Esophagus muscularis mucosa (tissue), 4 donors: ENCODE measurements around the gene BET1. TPM values are rescaled to one million over a fixed set of nuclear protein-coding genes. Genes with fewer than 3 reads are reported as not detected.

Experiments
- DNase-seq: peaks from one replicate; pipeline ENCODE4 v3.0.0-alpha.2; 2017; ENCODE audit errors: extremely low spot score
- H3K27ac ChIP-seq, 4 donors: fragments of 200-600 bp; sonication (generic); replicated peaks in 1 of 4; 1 replicate in 3 of 4; 2 replicates in 1 of 4; pipeline ENCODE4 v1.5.1; 2016 to 2019; ENCODE audit warnings: mild to moderate bottlenecking in 1 of 4
- H3K27me3 ChIP-seq, 4 donors: fragments of 200-600 bp; sonication (generic); one replicate each; pipeline versions ENCODE4 v1.5.1 to v1.6.0; 2016 to 2019
- H3K36me3 ChIP-seq, 4 donors: fragments of 200-600 bp; sonication (generic); one replicate each; pipeline ENCODE4 v1.5.1; 2016 to 2019
- H3K4me1 ChIP-seq, 4 donors: fragments of 200-600 bp; sonication (generic); one replicate each; pipeline ENCODE4 v1.5.1; 2016 to 2019
- H3K4me3 ChIP-seq, 4 donors: fragments of 200-600 bp; sonication (generic); 1 replicate in 2 of 4; 2 replicates in 2 of 4; pipeline ENCODE4 v1.5.1; 2016 to 2019; ENCODE audit warnings: mild to moderate bottlenecking in 4 of 4, moderate library complexity in 1 of 4
- H3K9me3 ChIP-seq, 4 donors: fragments of 200-600 bp; sonication (generic); 1 replicate in 3 of 4; 2 replicates in 1 of 4; pipeline ENCODE4 v1.5.1; 2016 to 2019
- EP300 ChIP-seq: sonication (generic); formaldehyde crosslinking; IDR thresholded peaks from one replicate; pipeline ENCODE4 v1.6.1; 2017; ENCODE audit warnings: antibody characterized with exemption
- POLR2A ChIP-seq: fragments of 450-650 bp; IDR thresholded peaks from one replicate; pipeline ENCODE4 v1.6.1; 2017; ENCODE audit warnings: antibody characterized with exemption, moderate library complexity, mild to moderate bottlenecking, low read depth
- POLR2AphosphoS5 ChIP-seq, 2 donors: sonication (generic); formaldehyde crosslinking; IDR thresholded peaks; one replicate each; pipeline ENCODE4 v1.6.1; 2017; ENCODE audit warnings: antibody characterized with exemption in 2 of 2
- WGBS: methylation state at CpG from one replicate; pipeline ENCODE4 v1.1.5; 2018; 5-methylcytosine and 5-hydroxymethylcytosine counted together
- intact Hi-C: fragments of 100-400 bp; cut with DNase I; formaldehyde crosslinking; loops from one replicate; pipeline ENCODE4 v1.15.1; 2023
- total RNA-seq, 4 donors: library from RNA; depleted of rRNA; stranded (reverse); fragments of >200 nt; gene quantifications; one replicate each; pipeline versions ENCODE4 v1.1.0 to v1.2.1, GENCODE V29; 2016
- TF ChIP-seq, protein P1 (sequence below), 3 experiments: fragments of 200-600 bp in 2 of 3; fragments of 450-650 bp in 1 of 3; sonication (generic) in 2 of 3; IDR thresholded peaks; one replicate each; pipeline ENCODE4 v1.5.1; 2017 to 2019; ENCODE audit warnings: antibody characterized with exemption in 3 of 3, mild to moderate bottlenecking in 2 of 3, moderate library complexity in 1 of 3

BET1 gene
- total RNA-seq, 4 donors from 2014 or later = 10.5 to 15.8 (median 12.6) TPM

DNA sequence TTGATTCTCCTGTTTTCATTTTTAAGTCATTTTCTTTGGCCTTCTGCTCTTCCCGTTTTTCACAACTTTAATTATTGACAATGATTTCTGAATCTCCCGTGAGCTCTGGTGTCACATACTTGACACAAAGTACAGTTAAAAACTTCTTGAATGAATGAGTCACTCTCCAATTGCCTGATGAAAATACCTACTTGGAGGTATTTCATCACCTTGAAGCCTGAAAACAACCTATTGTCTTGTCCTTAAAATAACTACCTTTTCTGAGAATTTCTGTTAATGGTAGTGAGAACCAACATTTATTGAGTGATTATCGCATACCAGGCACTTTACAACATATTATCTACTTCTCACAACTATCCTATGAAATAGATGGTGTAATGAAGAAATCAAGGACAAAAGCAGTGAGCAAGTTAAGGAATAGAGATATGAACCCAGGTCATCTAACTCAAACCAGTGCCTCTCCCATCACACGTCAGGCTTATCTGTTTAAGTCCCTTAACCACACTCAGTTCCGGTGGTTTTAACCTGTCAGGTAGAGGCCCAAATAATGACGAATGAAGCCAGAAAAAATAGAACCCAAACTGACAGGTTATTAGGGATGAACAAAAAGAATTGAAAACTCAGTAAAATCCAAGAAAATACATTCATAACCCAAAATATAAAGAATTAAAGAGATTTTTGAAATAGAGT lies 11.6 kb downstream of the BET1 start:
- intact Hi-C loops = no loop called here
- Histone ChIP-seq H3K27me3 (no peaks in the 10 kb centered on the region), H3K4me3 (no peak overlapping the region), H3K36me3 (peaks cover 0 to 51% (median 20%) of the 10 kb centered on the region in 4 donors), H3K27ac (no peak overlapping the region), H3K9me3 (no peaks in the 10 kb centered on the region), H3K4me1 (no peaks in the 10 kb centered on the region)
- 91% methylated on average over 6 of the region's 6 CpGs for WGBS
- no peak for DNase-seq
- no peak for TF ChIP-seq EP300
- no peak for TF ChIP-seq POLR2AphosphoS5 (IDR thresholded peaks at IDR 0.05)
- TF ChIP-seq POLR2A = no peak
- TF ChIP-seq, protein P1, sequence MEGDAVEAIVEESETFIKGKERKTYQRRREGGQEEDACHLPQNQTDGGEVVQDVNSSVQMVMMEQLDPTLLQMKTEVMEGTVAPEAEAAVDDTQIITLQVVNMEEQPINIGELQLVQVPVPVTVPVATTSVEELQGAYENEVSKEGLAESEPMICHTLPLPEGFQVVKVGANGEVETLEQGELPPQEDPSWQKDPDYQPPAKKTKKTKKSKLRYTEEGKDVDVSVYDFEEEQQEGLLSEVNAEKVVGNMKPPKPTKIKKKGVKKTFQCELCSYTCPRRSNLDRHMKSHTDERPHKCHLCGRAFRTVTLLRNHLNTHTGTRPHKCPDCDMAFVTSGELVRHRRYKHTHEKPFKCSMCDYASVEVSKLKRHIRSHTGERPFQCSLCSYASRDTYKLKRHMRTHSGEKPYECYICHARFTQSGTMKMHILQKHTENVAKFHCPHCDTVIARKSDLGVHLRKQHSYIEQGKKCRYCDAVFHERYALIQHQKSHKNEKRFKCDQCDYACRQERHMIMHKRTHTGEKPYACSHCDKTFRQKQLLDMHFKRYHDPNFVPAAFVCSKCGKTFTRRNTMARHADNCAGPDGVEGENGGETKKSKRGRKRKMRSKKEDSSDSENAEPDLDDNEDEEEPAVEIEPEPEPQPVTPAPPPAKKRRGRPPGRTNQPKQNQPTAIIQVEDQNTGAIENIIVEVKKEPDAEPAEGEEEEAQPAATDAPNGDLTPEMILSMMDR (IDR thresholded peaks at IDR 0.05) = no peak

DNA sequence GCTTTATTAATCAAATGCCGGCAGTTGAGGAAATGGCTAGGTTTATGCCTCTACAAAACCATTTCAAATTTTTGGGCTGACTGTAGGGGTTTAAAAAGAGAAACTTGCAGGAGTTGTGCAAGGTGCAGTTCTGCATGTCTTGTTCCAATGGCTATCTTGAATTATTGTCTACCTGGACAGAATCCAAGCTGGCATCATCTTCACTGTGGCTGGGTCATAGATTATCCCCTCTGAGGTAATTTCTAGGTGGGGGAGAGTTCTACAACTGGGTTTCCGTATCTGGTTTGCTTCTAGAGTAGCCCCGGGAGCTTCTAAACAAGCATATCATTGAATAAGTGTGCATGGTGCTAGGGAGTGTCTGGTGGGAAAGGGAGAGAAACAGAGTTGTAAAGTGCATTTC lies 16.9 kb downstream of the BET1 start:
- DNase-seq = no peak
- intact Hi-C loops = no loop called here
- 82% methylated on average over 3 of the region's 3 CpGs for WGBS
- Histone ChIP-seq H3K4me1 (no peaks in the 10 kb centered on the region), H3K27me3 (no peaks in the 10 kb centered on the region), H3K9me3 (no peaks in the 10 kb centered on the region), H3K27ac (no peak overlapping the region), H3K36me3 (peaks cover 0 to 14% (median 2%) of the 10 kb centered on the region in 4 donors), H3K4me3 (no peak overlapping the region)
- TF ChIP-seq POLR2A (no peak), POLR2AphosphoS5 (IDR thresholded peaks at IDR 0.05) (no peak)
- TF ChIP-seq, protein P1 (IDR thresholded peaks at IDR 0.05) = no peak

DNA sequence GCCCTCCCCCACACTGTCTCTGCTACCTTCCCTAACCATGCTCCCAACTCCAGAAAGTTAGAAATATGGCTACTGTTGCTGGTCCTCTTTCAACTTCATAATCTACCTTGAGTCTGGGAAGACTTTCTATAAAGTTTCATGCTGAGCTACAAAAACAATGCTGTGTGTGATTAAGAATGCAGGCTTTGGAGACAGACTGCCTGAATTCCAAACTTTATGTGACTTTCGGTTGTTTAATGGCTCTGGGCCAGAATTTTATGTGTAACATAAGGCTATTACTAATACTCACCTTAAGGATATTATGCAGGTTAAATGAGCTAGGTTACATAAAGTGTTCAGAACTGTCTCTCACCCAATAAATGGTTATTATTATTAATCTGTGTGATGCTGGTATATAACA lies 19.1 kb downstream of the BET1 start:
- Histone ChIP-seq H3K9me3 (no peaks in the 10 kb centered on the region), H3K27me3 (no peaks in the 10 kb centered on the region), H3K4me3 (no peak overlapping the region), H3K27ac (no peak overlapping the region), H3K36me3 (peaks cover 0 to 4% (median 2%) of the 10 kb centered on the region in 4 donors), H3K4me1 (no peaks in the 10 kb centered on the region)
- WGBS = 67% methylated on average over 1 of the region's 1 CpG
- DNase-seq = no peak
- TF ChIP-seq, protein P1 (IDR thresholded peaks at IDR 0.05) = no peak
- TF ChIP-seq POLR2A (no peak), POLR2AphosphoS5 (IDR thresholded peaks at IDR 0.05) (no peak), EP300 (no peak)
- intact Hi-C loops = no loop called here

DNA sequence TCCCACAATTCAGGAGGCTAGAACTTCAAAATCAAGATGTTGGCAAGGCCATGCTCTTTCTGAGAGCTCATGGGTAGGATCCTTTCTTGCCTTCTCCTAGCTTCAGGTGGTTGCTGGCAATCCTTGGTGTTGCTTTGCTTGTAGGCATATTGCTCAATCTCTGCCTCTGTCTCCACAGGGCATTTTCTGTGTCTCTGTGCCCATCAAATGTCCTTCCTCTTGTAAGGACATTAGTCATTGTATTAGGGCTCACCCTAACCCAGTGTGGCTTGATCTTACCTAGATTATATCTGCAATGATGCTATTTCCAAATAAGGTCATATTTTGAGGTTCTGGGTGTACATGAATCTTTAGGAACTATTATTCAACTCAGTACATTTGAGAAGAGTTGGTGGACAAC lies 20.1 kb downstream of the BET1 start:
- intact Hi-C loops = no loop called here
- Histone ChIP-seq H3K27ac (no peak overlapping the region), H3K9me3 (no peaks in the 10 kb centered on the region), H3K4me1 (no peaks in the 10 kb centered on the region), H3K36me3 (peaks cover 0 to 4% (median 2%) of the 10 kb centered on the region in 4 donors), H3K4me3 (no peak overlapping the region), H3K27me3 (no peaks in the 10 kb centered on the region)
- TF ChIP-seq, protein P1 (IDR thresholded peaks at IDR 0.05) = no peak
- TF ChIP-seq POLR2AphosphoS5 (IDR thresholded peaks at IDR 0.05) (no peak), EP300 (no peak)
- no peak for DNase-seq

DNA sequence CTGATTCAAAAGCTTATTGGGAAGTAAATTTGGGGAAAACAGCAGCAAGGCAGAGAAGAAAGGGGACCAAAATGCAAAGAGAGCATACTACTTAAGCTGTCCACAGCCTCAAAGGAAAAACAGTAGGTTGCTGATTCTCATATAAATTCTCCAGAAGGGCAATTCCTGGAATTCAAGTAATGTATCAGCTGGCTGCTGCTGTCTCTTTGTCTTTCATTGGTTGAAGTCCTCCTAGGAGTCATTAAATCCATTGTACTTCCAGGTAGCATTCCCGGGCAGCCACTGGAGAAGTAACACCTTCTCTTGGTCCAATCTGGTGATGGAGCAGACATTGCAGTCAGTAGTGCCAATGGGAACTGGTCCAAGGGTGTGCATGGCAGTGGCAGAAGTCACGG lies 22.7 kb downstream of the BET1 start:
- H3K36me3 ChIP-seq = no peaks in the 10 kb centered on the region
- TF ChIP-seq EP300 = no peak
- TF ChIP-seq, protein P1 (IDR thresholded peaks at IDR 0.05) = no peak
- no peak for TF ChIP-seq POLR2AphosphoS5 (IDR thresholded peaks at IDR 0.05)
- TF ChIP-seq POLR2A = no peak
- 61% methylated on average over 2 of the region's 2 CpGs for WGBS
- no peak overlapping the region for H3K4me3 ChIP-seq
- no peak for DNase-seq
- intact Hi-C loops = no loop called here
- no peaks in the 10 kb centered on the region for H3K9me3 ChIP-seq
- no peaks in the 10 kb centered on the region for H3K4me1 ChIP-seq
- H3K27ac ChIP-seq = no peak overlapping the region
- H3K27me3 ChIP-seq = no peaks in the 10 kb centered on the region
